M059J (cell line): ENCODE measurements around the gene CACNA1I. TPM values are rescaled to one million over a fixed set of nuclear protein-coding genes. Genes with fewer than 3 reads are reported as not detected.
"Not testable (repeated sequence)": the region's sequence is repeated elsewhere in the genome, so short reads cannot be mapped to it uniquely, and the experiment has no call there.

ENCODE experiments used
- DNase-seq: peaks from one replicate; pipeline ENCODE4 v3.0.0-alpha.2; 2012; ENCODE audit warnings: low read depth
- total RNA-seq: library from RNA; depleted of rRNA; stranded (reverse); fragments of >200 nt; shearing (Covaris generic); gene quantifications from 2 replicates; pipeline ENCODE4 v1.2.3, GENCODE V29; 2014; rRNA removed

Gene CACNA1I
- 0.02 TPM in 2 replicates for total RNA-seq

- no peak for DNase-seq
Measured at GRCh38 chr22:39570665-39571064, at the start of gene CACNA1I. CACNA1I (plus strand) TSS chr22:39570753; CDS start chr22:39570753, 0 bp downstream.

GRCh38 chr22:39521106-39521885, 49.3 kb upstream of the CACNA1I start:
- DNase-seq = peak; percentile 53

DNA sequence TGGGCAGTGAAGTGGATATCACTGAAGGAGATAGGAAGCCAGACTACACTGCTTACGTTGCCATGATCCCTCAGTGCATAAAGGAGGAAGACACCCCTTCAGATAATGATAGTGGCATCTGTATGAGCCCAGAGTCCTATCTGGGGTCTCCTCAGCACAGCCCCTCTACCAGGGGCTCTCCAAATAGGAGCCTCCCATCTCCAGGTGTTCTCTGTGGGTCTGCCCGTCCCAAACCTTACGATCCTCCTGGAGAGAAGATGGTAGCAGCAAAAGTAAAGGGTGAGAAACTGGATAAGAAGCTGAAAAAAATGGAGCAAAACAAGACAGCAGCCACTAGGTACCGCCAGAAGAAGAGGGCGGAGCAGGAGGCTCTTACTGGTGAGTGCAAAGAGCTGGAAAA, 48.5 kb upstream of the CACNA1I start:
- DNase-seq = not testable (repeated sequence)

GRCh38 chr22:39522567-39523300, 47.8 kb upstream of the CACNA1I start:
- peak; percentile 57 for DNase-seq

GRCh38 chr22:39524089-39524752, 46.3 kb upstream of the CACNA1I start:
- DNase-seq = peak; percentile 21

- peak; percentile 43 for DNase-seq
Measured at GRCh38 chr22:39524753-39525657, 45.5 kb upstream of the CACNA1I start.

DNA sequence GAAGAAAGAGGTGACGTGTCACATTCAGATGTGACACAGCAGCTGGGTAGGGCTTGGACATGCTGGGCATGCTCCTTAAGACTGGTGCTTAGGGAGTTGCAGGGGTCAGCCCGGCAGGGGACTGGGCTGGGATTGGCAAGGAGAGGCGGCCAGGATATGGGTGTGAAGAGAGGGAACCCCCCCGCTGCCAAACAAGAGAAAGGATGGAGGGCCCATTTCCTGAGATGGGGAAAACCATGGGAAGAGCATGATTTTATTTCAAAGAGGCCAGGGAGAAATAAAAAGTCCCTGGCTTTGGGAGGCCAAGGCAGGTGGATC, 44.9 kb upstream of the CACNA1I start:
- DNase-seq = no peak

DNA sequence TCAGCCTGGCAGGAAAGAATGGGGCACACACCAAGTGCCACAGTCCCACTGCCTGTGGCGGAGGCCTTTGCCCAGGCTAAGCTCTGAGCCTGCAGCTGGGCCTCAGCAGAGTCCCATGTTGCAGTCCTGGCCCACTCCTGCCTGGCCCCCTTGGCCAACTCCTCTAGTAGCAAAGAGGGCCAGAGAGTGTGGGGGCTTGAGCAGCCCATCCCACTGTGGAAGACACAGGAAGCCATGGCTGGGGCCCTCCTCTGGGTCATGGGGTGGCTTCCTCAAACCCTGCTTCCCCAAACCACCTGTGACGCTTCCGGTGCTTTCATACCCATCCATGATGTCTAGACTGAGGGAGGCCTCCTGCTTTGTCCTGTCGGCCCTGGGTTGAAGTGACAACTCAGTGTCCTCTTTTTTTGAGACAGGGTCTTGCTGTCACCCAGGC, 43.8 kb upstream of the CACNA1I start:
- DNase-seq = no peak

GRCh38 chr22:39527481-39527961, 43.0 kb upstream of the CACNA1I start:
- DNase-seq = peak; percentile 33

- peak; percentile 40 for DNase-seq
Measured at GRCh38 chr22:39528080-39528661, 42.4 kb upstream of the CACNA1I start.

DNA sequence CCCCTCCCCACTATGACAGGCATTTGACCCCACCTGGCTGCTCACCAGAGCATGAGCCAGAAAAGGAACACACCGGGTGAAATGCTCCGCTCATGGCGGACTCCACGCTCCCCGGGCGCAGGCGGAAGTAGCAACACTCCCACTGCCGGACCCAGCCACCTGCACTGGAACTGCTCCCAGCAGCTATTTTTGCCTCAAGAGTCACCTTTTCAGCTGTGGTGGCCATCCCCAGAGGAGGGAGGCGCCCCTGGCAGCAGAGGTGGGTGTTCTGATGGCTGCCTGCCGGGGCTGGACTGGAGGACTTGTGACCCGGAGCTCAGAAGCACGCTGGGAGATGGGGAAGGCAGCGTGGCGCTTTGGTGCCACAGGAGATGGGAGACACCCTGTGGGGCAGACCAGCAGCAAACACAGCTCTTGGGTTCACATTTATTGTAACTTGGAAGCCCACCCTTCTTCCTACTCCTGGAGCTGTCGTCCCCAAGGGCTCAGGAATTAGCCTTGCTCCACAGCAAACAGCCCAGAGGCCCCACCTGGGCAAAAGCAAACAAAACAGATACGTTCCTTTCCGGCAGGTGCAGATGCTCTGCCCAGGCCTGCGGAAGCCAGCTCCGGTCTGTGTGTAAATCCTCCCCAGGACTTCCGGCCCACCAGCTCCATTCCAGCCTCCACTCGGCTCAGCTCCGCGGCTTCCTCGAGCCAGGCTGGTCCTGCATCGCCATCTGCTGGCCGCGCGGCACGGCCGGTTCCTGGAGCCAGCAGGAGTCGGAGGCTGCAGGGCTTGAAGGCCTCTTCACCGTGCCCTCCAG, 41.7 kb upstream of the CACNA1I start:
- DNase-seq = peak; percentile 69

DNA sequence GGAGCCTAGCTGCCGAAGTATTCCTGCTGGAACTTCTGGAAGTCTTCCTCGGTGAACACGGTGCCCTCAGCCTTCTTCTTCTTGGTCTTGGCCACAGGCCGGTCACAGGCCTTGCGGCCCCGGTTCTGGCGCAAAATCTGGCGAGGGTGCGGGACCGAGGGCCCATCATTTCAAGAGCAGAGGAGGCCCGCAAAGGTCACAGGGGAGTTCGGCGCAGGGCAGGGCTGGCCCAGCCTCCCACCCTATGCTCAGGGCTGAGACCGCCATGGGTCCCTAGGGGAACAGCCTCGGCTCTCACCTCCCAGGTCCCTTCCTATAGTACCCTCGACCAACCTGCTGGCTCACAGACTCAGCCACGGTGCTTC, 41.1 kb upstream of the CACNA1I start:
- DNase-seq = no peak

- DNase-seq = no peak
Measured at GRCh38 chr22:39530116-39530515, 40.4 kb upstream of the CACNA1I start.

DNA sequence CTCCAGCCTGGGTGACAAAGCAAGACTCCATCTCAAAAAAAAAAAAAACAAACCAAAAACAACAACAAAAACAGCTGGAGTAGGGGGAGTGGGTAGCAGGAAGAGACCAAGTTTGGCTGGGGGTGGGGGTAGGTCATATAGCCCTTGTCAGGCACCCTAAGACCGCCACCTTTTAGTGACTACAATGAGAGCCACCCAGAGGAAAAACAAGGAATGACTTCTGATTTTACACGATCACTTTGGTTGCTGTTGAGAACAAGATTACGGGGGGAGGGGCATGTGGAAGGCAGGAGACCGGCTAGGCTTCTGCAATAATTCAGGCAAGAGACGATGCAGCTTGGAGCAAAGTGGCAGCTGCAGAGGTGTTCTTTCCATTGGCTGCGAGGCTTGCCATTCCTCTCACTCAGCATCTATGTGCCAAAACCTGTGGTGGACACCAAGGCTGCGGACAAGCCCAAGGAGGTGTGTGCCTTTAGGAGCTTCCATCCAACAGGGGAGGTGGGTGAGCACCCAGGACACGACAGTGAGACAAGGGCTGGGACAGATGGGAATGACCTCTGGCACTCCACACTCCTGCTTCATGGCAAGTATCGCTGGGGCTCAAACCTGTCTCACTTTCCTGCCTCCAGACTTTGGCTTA, 39.7 kb upstream of the CACNA1I start:
- DNase-seq = peak; percentile 33

GRCh38 chr22:39532215-39533073, 38.1 kb upstream of the CACNA1I start, which contains the start of gene RPS19BP1:
RPS19BP1 (minus strand) TSS chr22:39532748; CDS start chr22:39532738, 10 bp downstream.
- peak; percentile 98 for DNase-seq

GRCh38 chr22:39534092-39534506, 36.5 kb upstream of the CACNA1I start:
- no peak for DNase-seq

DNA sequence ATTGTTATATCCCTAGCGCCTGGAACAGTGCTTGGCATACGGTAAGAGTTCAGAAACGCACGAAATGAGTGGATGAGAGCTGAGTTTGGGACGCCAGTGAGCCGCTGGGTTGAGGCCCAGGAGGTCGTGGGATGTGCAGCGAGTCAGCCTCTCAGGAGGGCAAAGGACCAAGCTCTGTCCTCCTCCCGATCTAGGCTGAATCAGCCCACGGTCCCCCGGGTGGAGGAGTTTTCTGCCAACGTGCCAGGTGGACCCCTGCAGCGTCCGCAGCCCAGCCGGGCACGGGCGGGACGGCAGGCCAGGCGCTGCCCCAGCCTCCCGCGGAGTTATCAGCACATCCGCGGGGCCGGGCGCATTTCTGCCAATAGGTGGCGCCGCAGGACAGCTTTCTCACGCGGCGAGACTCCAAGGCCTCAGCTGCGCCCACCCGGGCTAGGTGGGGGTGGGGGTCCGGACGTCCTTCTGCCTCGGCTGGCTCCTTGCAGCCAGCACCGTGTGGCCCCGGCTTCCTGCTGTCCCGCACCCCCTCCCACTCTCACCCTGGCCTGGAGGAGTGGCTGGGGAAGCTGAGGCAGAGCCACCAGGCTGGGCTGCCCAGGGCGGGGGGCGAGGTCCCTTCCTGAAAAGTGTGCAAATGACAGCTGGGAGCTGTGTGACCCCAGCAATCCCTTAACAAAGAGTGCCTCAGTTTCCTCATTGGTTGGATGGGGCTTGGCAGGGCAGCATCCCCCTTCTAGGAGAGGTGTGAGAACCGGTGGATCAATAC, 35.8 kb upstream of the CACNA1I start:
- peak; percentile 48 for DNase-seq

GRCh38 chr22:39535357-39535725, 35.2 kb upstream of the CACNA1I start:
- no peak for DNase-seq
